ENCODE data around the gene ZNF273. TPM values are rescaled to one million over a fixed set of nuclear protein-coding genes. Genes with fewer than 3 reads are reported as not detected.

Gene ZNF273
- total RNA-seq, 4 donors from 2014 or later = 0.29 to 9.3 (median 2.3) TPM

- Histone ChIP-seq H3K36me3 (no peaks in the 10 kb centered on the region), H3K27ac (no peak overlapping the region), H3K9me3 (no peaks in the 10 kb centered on the region), H3K4me3 (no peak overlapping the region), H3K4me1 (no peaks in the 10 kb centered on the region), H3K27me3 (peaks cover 0 to 3% (median 0%) of the 10 kb centered on the region in 3 donors)
- DNase-seq (no peak), ATAC-seq (no peak)
- in situ Hi-C loops (cut with MboI; ENCODE audit: low sequenced_read_pairs in 4 of 4) = no loop called here
- TF ChIP-seq, protein P1, sequence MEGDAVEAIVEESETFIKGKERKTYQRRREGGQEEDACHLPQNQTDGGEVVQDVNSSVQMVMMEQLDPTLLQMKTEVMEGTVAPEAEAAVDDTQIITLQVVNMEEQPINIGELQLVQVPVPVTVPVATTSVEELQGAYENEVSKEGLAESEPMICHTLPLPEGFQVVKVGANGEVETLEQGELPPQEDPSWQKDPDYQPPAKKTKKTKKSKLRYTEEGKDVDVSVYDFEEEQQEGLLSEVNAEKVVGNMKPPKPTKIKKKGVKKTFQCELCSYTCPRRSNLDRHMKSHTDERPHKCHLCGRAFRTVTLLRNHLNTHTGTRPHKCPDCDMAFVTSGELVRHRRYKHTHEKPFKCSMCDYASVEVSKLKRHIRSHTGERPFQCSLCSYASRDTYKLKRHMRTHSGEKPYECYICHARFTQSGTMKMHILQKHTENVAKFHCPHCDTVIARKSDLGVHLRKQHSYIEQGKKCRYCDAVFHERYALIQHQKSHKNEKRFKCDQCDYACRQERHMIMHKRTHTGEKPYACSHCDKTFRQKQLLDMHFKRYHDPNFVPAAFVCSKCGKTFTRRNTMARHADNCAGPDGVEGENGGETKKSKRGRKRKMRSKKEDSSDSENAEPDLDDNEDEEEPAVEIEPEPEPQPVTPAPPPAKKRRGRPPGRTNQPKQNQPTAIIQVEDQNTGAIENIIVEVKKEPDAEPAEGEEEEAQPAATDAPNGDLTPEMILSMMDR (IDR thresholded peaks at IDR 0.05 in 4 of 5, conservative IDR thresholded peaks at IDR 0.05 in 1 of 5) = no peak
- intact Hi-C loops (cut with DNase I; ENCODE audit: low total_unique reads) = no loop called here
Observed at GRCh38 chr7:64875658-64876406, 27.2 kb upstream of the ZNF273 start.

GRCh38 chr7:64876792-64877713 is 26.0 kb upstream of the ZNF273 start:
- peak overlapping the region in 3 of 4 donors; percentile 46 to 49 (median 47) for H3K4me3 ChIP-seq
- H3K4me1 ChIP-seq = no peaks in the 10 kb centered on the region
- H3K27me3 ChIP-seq = peaks cover 0 to 4% (median 0%) of the 10 kb centered on the region in 3 donors
- in situ Hi-C loops (cut with MboI; ENCODE audit: low sequenced_read_pairs in 4 of 4) = no loop called here
- H3K27ac ChIP-seq = no peak overlapping the region
- H3K36me3 ChIP-seq = no peaks in the 10 kb centered on the region
- no peak for TF ChIP-seq POLR2A (IDR thresholded peaks at IDR 0.05)
- TF ChIP-seq, protein P1 (IDR thresholded peaks at IDR 0.05 in 4 of 5, conservative IDR thresholded peaks at IDR 0.05 in 1 of 5) = no peak
- ATAC-seq (peak; percentile 47 to 54), DNase-seq (no peak)
- intact Hi-C loops (cut with DNase I; ENCODE audit: low total_unique reads) = no loop called here
- H3K9me3 ChIP-seq = no peaks in the 10 kb centered on the region

DNA sequence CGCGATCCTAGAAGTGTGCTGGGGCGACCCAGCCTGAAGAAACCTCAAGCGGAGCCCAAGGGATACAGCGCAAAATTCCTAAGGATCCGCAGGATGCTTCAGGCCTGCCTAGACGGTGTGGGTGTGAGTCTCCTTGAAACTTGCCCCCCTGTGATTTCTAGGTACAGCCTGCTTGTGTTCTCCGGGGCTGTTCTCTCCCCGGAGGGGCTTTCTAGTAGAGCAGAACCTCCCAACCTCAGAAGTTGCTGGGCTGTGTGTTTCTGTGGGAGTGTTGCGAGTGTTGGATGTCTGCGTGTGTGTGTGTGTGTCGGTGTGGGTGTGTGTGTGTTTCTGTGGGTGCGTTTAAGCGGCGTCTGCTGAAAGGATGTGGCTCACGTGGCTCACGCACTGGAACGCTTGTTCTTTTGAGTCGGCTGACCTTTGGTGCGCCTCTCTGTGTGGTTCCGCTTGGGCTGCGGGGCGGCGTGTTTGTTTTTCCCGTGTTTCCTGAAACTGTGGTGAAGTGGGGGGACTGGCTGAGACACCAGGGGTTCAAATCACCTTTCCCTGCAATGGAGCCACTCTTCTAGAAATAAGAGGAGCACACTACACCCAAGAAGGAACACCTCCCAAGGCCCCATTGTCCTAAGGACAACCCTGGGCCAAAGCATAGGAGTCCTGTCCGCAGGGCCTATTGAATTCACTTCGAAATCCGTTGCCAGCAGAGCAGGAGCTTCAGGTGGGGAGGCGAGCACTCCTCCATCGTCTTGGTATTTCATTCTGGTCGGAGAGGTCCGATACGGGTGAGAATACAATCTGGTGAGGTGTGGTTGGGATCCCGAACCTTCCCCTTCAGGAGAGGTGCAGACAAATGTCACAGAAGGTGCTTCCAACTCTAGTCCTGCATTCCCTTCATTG is 25.1 kb upstream of the ZNF273 start:
- DNase-seq = no peak
- TF ChIP-seq, protein P1 (IDR thresholded peaks at IDR 0.05 in 4 of 5, conservative IDR thresholded peaks at IDR 0.05 in 1 of 5) = no peak
- no peak for TF ChIP-seq POLR2A (IDR thresholded peaks at IDR 0.05)
- no peaks in the 10 kb centered on the region for H3K9me3 ChIP-seq
- peak overlapping the region in 3 of 4 donors; percentile 46 to 49 (median 47) for H3K4me3 ChIP-seq
- peaks cover 0 to 11% (median 0%) of the 10 kb centered on the region in 3 donors for H3K27me3 ChIP-seq
- no peaks in the 10 kb centered on the region for H3K4me1 ChIP-seq
- no peak overlapping the region for H3K27ac ChIP-seq
- no peaks in the 10 kb centered on the region for H3K36me3 ChIP-seq
- in situ Hi-C loops (cut with MboI; ENCODE audit: low sequenced_read_pairs in 4 of 4) = no loop called here
- ATAC-seq = no peak
- intact Hi-C loops (cut with DNase I; ENCODE audit: low total_unique reads) = no loop called here

DNA sequence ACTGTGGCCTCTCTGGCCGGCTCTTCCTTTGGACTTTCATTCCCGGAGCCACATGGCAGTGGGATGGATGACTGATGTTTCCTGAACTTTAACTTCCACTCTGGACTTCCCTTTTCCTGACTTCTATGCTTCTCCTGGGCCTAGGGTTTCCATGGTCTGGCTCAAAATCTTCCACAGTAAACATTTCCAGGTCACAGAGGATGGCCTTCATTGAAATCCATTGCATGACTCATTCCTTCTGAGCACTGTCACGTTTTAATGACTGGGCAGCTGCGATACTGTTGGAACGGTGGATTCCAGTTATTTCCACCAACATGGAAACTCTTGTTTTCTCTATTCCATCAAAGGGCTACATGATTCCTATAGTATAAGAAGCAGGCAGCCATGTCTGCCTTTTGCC is 24.4 kb upstream of the ZNF273 start:
- no peaks in the 10 kb centered on the region for H3K4me1 ChIP-seq
- no peak for DNase-seq
- H3K36me3 ChIP-seq = no peaks in the 10 kb centered on the region
- H3K27ac ChIP-seq = no peak overlapping the region
- peaks cover 0 to 11% (median 0%) of the 10 kb centered on the region in 3 donors for H3K27me3 ChIP-seq
- ATAC-seq = no peak
- H3K4me3 ChIP-seq = no peak overlapping the region
- intact Hi-C loops (cut with DNase I; ENCODE audit: low total_unique reads) = no loop called here
- in situ Hi-C loops (cut with MboI; ENCODE audit: low sequenced_read_pairs in 4 of 4) = no loop called here
- TF ChIP-seq POLR2A (IDR thresholded peaks at IDR 0.05) = no peak
- TF ChIP-seq, protein P1 (IDR thresholded peaks at IDR 0.05 in 4 of 5, conservative IDR thresholded peaks at IDR 0.05 in 1 of 5) = no peak
- H3K9me3 ChIP-seq = no peaks in the 10 kb centered on the region
